Measurements from ENCODE around the gene BBX.
A peak's percentile ranks its signal among the peaks of the same experiment; 100 is the strongest.

GRCh38 chr3:107740992-107741896 lies 218.5 kb downstream of the BBX start:
- TF ChIP-seq POLR2A (IDR thresholded peaks at IDR 0.05) (no peak), CTCF (IDR thresholded peaks at IDR 0.05) (peak in 5 of 6 experiments; percentile 17 to 57 (median 30)), POLR2AphosphoS5 (IDR thresholded peaks at IDR 0.05) (no peak)

Measured in upper lobe of left lung (tissue), 4 donors.